GM18499 (cell line): ENCODE measurements around the gene TMEM74B.
"Not testable (repeated sequence)": the region's sequence is repeated elsewhere in the genome, so short reads cannot be mapped to it uniquely, and the experiment has no call there.

Source experiments
- ATAC-seq: cut with Tn5 transposase; IDR thresholded peaks from one replicate; pipeline ENCODE4 v1.9.1; 2021; ENCODE audit warnings: moderate number of reproducible peaks; ENCODE audit not compliant: insufficient read depth, unreplicated experiment

The TMEM74B gene

GRCh38 chr20:1184638-1185315, at the start of gene TMEM74B:
Gene TMEM74B, minus strand, starts transcription at chr20:1184981. Its CDS starts 1,180 bp downstream, at chr20:1183801.
- no peak for ATAC-seq

- no peak for ATAC-seq
These were observed 47.7 kb upstream of the TMEM74B start for GRCh38 chr20:1232286-1233111.

GRCh38 chr20:1229541-1229940, 44.8 kb upstream of the TMEM74B start:
- ATAC-seq, result no peak

- no peak for ATAC-seq
These were observed 41.2 kb upstream of the TMEM74B start, which contains the start of gene RAD21L1 for GRCh38 chr20:1225783-1226654. Gene RAD21L1, plus strand, starts transcription at chr20:1226044. Its CDS starts 2,410 bp downstream, at chr20:1228454.

GRCh38 chr20:1225263-1225782, 40.5 kb upstream of the TMEM74B start:
- ATAC-seq, result no peak

GRCh38 chr20:1224205-1224890, 39.6 kb upstream of the TMEM74B start:
- ATAC-seq, result no peak

GRCh38 chr20:1222750-1223149, 38.0 kb upstream of the TMEM74B start:
- ATAC-seq, result not testable (repeated sequence)

- not testable (repeated sequence) for ATAC-seq
These were observed 32.0 kb upstream of the TMEM74B start for GRCh38 chr20:1216527-1217427.

GRCh38 chr20:1215386-1216170, 30.8 kb upstream of the TMEM74B start:
- no peak for ATAC-seq

- no peak for ATAC-seq
These were observed 30.1 kb upstream of the TMEM74B start for GRCh38 chr20:1214838-1215261.

GRCh38 chr20:1212607-1213396, 28.0 kb upstream of the TMEM74B start:
- no peak for ATAC-seq

GRCh38 chr20:1212023-1212422, 27.2 kb upstream of the TMEM74B start:
- ATAC-seq, result no peak

- no peak for ATAC-seq
These were observed 25.7 kb upstream of the TMEM74B start for GRCh38 chr20:1210501-1210900.

GRCh38 chr20:1209447-1210387, 24.9 kb upstream of the TMEM74B start:
- ATAC-seq, result no peak

GRCh38 chr20:1207293-1207878, 22.6 kb upstream of the TMEM74B start:
- no peak for ATAC-seq
